LoVo (cell line): ENCODE measurements around the gene CCDC63.

ENCODE experiments used
- DNase-seq: peaks from one replicate; pipeline ENCODE4 v3.0.0-alpha.2; 2016; ENCODE audit warnings: low spot score

CCDC63 gene

GRCh38 chr12:110846615-110847566 is at the start of gene CCDC63:
Gene CCDC63, plus strand, starts transcription at chr12:110846987. Its CDS starts 5,968 bp downstream, at chr12:110852955.
- DNase-seq = peak; percentile 46

GRCh38 chr12:110798461-110798860 is 48.3 kb upstream of the CCDC63 start:
- no peak for DNase-seq

- DNase-seq = no peak
Measured at GRCh38 chr12:110802489-110802888, 44.3 kb upstream of the CCDC63 start.

- no peak for DNase-seq
Measured at GRCh38 chr12:110804406-110804805, 42.4 kb upstream of the CCDC63 start.

GRCh38 chr12:110807640-110808039 is 39.1 kb upstream of the CCDC63 start:
- DNase-seq = no peak

GRCh38 chr12:110809149-110809548 is 37.6 kb upstream of the CCDC63 start:
- DNase-seq = peak; percentile 60

GRCh38 chr12:110811972-110812371 is 34.8 kb upstream of the CCDC63 start:
- DNase-seq = no peak

- no peak for DNase-seq
Measured at GRCh38 chr12:110813285-110813684, 33.5 kb upstream of the CCDC63 start.

- DNase-seq = no peak
Measured at GRCh38 chr12:110813756-110814155, 33.0 kb upstream of the CCDC63 start.

GRCh38 chr12:110816248-110816647 is 30.5 kb upstream of the CCDC63 start:
- no peak for DNase-seq

GRCh38 chr12:110816779-110817178 is 30.0 kb upstream of the CCDC63 start:
- DNase-seq = no peak

GRCh38 chr12:110818511-110818910 is 28.3 kb upstream of the CCDC63 start:
- no peak for DNase-seq

GRCh38 chr12:110819150-110819549 is 27.6 kb upstream of the CCDC63 start:
- DNase-seq = no peak

- no peak for DNase-seq
Measured at GRCh38 chr12:110819646-110820045, 27.1 kb upstream of the CCDC63 start.

- no peak for DNase-seq
Measured at GRCh38 chr12:110821917-110822316, 24.9 kb upstream of the CCDC63 start.

GRCh38 chr12:110822821-110823415 is 23.9 kb upstream of the CCDC63 start:
- no peak for DNase-seq

- DNase-seq = no peak
Measured at GRCh38 chr12:110824342-110824741, 22.4 kb upstream of the CCDC63 start.

- DNase-seq = no peak
Measured at GRCh38 chr12:110825530-110825929, 21.3 kb upstream of the CCDC63 start.

GRCh38 chr12:110826592-110827200 is 20.1 kb upstream of the CCDC63 start:
- DNase-seq = peak; percentile 82

- no peak for DNase-seq
Measured at GRCh38 chr12:110829308-110829707, 17.5 kb upstream of the CCDC63 start.

GRCh38 chr12:110836291-110836690 is 10.5 kb upstream of the CCDC63 start:
- no peak for DNase-seq

- DNase-seq = no peak
Measured at GRCh38 chr12:110841007-110841406, 5.8 kb upstream of the CCDC63 start.

GRCh38 chr12:110844131-110844530 is 2.7 kb upstream of the CCDC63 start:
- no peak for DNase-seq
